RWPE1 (cell line): ENCODE results near the gene SPATS2.

Experiments used
- CTCF ChIA-PET: fragments of 350-600 bp; sonication (Branson Sonifier 250); formaldehyde crosslinking; extraction: SDS; loops from one replicate; lab custom pipeline; 2021; lab: Yijun Ruan, JAX
- POLR2A ChIA-PET: fragments of 400-600 bp; formaldehyde crosslinking; extraction: SDS; loops from one replicate; lab custom pipeline; 2020; ENCODE audit warnings: antibody characterized with exemption; ENCODE audit not compliant: low non-redundant PET; lab: Yijun Ruan, JAX
- DNase-seq: peaks from one replicate; pipeline ENCODE4 v3.0.0; 2012; ENCODE audit warnings: low spot score
- H3K27ac ChIP-seq: fragments of 450-650 bp; 2 replicates; pipeline ENCODE4 v1.5.1; 2017
- TF ChIP-seq, protein P1 (sequence below): fragments of 450-650 bp; conservative IDR thresholded peaks from 2 replicates; pipeline ENCODE4 v1.5.1; 2017; ENCODE audit warnings: low read depth, mild to moderate bottlenecking

The SPATS2 gene

GRCh38 chr12:49362077-49362476, 5.2 kb upstream of the SPATS2 start:
- no peak overlapping the region for H3K27ac ChIP-seq
- no peak for DNase-seq
- TF ChIP-seq, protein P1, sequence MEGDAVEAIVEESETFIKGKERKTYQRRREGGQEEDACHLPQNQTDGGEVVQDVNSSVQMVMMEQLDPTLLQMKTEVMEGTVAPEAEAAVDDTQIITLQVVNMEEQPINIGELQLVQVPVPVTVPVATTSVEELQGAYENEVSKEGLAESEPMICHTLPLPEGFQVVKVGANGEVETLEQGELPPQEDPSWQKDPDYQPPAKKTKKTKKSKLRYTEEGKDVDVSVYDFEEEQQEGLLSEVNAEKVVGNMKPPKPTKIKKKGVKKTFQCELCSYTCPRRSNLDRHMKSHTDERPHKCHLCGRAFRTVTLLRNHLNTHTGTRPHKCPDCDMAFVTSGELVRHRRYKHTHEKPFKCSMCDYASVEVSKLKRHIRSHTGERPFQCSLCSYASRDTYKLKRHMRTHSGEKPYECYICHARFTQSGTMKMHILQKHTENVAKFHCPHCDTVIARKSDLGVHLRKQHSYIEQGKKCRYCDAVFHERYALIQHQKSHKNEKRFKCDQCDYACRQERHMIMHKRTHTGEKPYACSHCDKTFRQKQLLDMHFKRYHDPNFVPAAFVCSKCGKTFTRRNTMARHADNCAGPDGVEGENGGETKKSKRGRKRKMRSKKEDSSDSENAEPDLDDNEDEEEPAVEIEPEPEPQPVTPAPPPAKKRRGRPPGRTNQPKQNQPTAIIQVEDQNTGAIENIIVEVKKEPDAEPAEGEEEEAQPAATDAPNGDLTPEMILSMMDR: no peak
- ChIA-PET CTCF (interaction anchor here (0.9 to 1.3 kb wide), 2 partner anchors 14 to 15 kb away, joined by 3 to 4 read pairs; no protein-coding TSS in a partner anchor), POLR2A (no interaction called here)

GRCh38 chr12:49364989-49365388, 2.3 kb upstream of the SPATS2 start:
- DNase-seq: peak; percentile 85
- peak overlapping the region; percentile 62 for H3K27ac ChIP-seq
- CTCF ChIA-PET: interaction anchor here (1.7 kb wide), 1 partner anchor 150 kb away, joined by 6 read pairs; no protein-coding TSS in a partner anchor
- TF ChIP-seq, protein P1: no peak
- POLR2A ChIA-PET: no interaction called here

DNA sequence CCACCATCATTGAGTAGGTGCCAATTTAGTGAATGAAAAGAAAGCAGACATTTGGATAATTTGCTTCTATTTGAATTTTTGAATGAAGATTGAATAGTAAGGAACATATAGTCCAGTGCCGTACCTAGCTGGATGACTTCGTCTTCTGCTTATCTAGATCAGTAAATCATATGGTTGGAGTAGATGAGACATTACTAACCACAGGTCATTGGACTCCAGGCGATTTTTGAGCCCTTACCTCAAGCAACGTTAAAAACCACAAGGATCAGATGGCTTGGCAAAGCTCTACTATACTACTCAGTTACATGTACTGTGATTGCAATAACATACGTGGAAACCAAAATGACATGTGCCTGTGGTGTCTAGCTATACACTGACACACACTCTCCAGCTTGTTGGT, 1.7 kb upstream of the SPATS2 start:
- TF ChIP-seq, protein P1: no peak
- ChIA-PET CTCF (interaction anchor here (0.6 to 1.7 kb wide), 2 partner anchors 7 to 149 kb away, joined by 3 to 6 read pairs; no protein-coding TSS in a partner anchor), POLR2A (no interaction called here)
- H3K27ac ChIP-seq: peak overlapping the region; percentile 98
- no peak for DNase-seq

DNA sequence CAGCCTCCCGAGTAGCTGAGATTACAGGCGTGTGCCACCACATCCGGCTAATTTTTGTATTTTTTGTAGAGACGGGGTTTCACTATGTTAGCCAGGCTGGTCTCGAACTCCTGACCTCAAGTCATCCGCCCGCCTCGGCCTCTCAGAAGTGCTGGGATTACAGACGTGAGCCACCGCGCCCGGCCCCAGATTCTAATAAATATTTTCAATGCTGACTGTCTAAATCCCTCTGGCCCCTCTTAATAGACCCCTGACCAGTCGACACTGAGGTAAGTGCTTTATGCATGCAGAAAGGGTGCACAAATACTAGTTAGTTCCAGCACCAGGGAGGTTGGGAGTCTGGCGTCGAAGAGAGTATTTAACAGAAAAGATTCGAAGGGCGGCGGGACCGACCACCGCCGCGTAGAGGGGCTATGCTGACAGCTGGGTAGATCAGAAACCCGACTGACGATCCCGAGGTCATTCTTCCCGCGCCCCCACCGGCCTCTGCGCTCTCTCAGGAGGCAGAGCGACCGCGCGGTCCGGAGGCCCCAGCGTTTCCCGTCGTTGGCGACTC, 1.1 kb upstream of the SPATS2 start:
- ChIA-PET POLR2A (interaction anchor here (0.6 to 0.8 kb wide), 2 partner anchors 135 to 224 kb away, joined by 3 to 8 read pairs; no protein-coding TSS in a partner anchor), CTCF (interaction anchor here (0.6 to 1.7 kb wide), 5 partner anchors 8 to 148 kb away, joined by 3 to 6 read pairs (median 4); no protein-coding TSS in a partner anchor)
- TF ChIP-seq, protein P1: no peak
- no peak for DNase-seq
- peak overlapping the region; percentile 98 for H3K27ac ChIP-seq

- DNase-seq: peak; percentile 94
- TF ChIP-seq, protein P1: peak; percentile 12; the same call in 1 of the 2 replicates
- ChIA-PET CTCF (interaction anchor here (0.7 to 1.6 kb wide), 4 partner anchors 8 to 147 kb away, joined by 3 to 6 read pairs (median 5); no protein-coding TSS in a partner anchor), POLR2A (interaction anchor here (0.6 to 1.1 kb wide), 11 partner anchors 8 to 1155 kb away, joined by 3 to 9 read pairs (median 3); no protein-coding TSS in a partner anchor)
- H3K27ac ChIP-seq: peak overlapping the region; percentile 98
These were observed 446 bp upstream of the SPATS2 start for GRCh38 chr12:49366652-49367380.

DNA sequence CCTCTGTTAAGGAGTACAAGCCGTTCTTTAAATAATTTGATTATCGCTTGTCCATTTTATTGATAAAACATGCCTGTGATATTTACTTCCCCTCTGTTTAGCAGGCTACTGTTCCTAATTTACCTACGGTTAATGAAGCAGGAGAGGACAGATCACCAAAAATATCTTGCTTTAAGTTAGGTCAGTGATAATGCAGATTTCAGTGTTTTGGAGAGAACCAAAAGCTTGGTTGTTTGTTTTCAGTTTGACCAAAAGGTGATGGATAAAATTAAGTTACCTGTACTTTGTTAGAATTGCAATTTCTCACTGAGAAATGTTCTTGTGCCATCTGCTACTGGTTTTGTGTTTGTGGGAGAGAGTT, 958 bp downstream of the SPATS2 start:
- DNase-seq: no peak
- POLR2A ChIA-PET: interaction anchor here (0.7 kb wide), 1 partner anchor 36 kb away, joined by 8 read pairs; no protein-coding TSS in a partner anchor
- CTCF ChIA-PET: interaction anchor here (1.6 kb wide), 1 partner anchor 10 kb away, joined by 6 read pairs; no protein-coding TSS in a partner anchor
- TF ChIP-seq, protein P1: no peak
- no peak overlapping the region for H3K27ac ChIP-seq
